CD4-positive, alpha-beta T cell treated with Interleukin-12 subunit alpha and Interleukin-12 subunit beta, for 1 hour (primary cell): Measurements from ENCODE around the gene ACOT7.
"Not testable (repeated sequence)": the region's sequence is repeated elsewhere in the genome, so short reads cannot be mapped to it uniquely, and the experiment has no call there.

ENCODE experiments used
- DNase-seq: peaks from one replicate; pipeline ENCODE4 v3.0.0-alpha.2; 2020

ACOT7 gene

DNA sequence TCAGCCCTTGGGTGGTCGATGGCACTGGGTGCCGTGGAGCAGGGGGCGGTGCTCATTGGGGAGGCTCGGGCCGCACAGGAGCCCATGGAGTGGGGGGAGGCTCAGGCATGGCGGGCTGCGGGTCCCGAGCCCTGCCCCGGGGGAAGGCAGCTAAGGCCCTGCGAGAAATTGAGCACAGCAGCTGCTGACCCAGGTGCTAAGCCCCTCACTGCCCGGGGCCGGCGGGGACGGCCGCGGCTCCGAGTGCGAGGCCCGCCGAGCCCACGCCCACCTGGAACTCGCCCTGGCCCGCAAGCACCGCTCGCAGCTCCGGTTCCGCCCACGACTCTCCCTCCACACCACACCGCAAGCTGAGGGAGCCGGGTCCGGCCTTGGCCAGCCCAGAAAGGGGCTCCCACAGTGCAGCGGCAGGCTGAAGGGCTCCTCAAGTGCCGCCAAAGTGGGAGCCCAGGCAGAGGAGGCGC is 2.2 kb upstream of the ACOT7 start:
- DNase-seq = not testable (repeated sequence)

DNA sequence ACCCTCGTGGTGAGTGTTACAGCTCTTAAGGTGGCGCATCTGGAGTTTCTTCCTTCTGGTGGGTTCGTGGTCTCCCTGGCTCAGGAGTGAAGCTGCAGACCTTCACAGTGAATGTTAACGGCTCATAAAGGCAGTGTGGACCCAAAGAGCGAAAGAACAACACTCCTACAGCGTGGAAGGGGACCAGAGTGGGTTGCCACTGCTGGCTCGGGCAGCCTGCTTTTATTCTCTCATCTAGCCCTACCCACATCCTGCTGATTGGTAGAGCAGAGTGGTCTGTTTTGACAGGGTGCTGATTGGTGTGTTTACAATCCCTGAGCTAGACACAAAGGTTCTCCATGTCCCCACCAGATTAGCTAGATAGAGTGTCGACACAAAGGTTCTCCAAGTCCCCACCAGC is 1.6 kb upstream of the ACOT7 start:
- DNase-seq = not testable (repeated sequence)

GRCh38 chr1:6392809-6393399 is 663 bp downstream of the ACOT7 start:
- no peak for DNase-seq

- DNase-seq = peak; percentile 5
Measured at GRCh38 chr1:6391951-6392808, 1.4 kb downstream of the ACOT7 start.

DNA sequence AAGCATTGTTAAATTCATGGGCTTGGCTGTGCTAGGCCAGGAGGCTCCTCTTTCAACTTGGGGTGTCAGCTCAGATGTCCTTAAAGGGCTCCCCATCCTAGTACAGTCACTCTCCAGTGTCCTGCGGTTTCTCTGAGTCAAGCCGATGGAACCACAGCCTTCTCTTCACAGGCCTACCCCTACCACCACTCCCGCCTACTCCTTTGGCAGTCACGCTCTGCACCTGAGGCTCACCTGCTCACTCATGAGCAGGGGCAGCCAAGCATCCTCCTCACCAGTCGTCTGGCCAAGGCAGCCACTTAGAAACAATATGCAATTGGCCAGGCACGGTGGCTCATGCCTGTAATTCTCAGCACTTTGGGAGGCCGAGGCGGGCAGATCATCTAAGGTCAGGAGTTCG is 3.6 kb downstream of the ACOT7 start:
- no peak for DNase-seq

DNA sequence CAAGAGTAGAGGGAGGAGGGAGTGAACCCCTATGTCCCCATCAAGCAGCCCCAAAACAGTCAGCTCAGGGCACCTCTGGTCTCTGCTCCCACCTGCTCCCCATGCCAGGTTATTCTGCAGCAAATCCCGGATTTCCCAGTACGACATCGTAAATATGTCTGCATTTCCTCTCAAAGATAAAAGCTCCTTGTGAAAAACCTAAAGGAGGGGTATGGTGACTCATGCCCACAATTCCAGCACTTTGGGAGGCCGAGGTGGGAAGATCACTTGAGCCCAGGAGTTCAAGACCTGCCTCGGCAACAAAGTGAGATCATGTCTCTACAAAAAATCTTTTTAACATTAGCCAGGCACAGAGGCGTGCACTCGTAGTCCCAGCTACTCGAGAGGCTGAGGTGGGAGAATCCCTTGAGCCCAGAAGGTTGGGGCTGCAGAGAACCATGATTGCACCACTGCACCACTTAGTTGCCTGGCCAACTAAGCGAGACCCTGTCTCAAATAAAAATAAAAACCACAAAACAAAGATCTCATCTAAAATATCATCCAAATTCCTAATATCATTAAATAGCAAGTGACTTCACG is 7.1 kb downstream of the ACOT7 start:
- no peak for DNase-seq

GRCh38 chr1:6385488-6386191 is 7.9 kb downstream of the ACOT7 start:
- no peak for DNase-seq

GRCh38 chr1:6384962-6385361 is 8.6 kb downstream of the ACOT7 start:
- DNase-seq = no peak

DNA sequence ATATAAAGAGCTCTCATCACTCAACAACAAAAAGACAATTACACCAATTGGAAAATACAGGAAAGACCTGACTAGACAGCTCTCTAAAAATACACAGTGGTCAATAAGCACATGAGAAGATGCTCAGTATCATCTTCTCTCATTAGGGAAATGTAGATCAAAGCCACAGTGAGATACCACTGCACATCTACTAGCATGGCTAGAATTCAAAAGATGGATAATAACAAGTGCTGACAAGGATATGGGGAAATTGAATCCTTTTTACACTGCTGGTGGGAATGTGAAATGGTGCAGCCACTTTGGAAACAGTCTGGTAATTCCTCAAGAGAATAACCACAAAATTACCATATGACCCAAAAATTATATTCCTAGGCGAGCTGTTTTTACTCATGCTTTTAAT is 9.4 kb downstream of the ACOT7 start:
- no peak for DNase-seq

DNA sequence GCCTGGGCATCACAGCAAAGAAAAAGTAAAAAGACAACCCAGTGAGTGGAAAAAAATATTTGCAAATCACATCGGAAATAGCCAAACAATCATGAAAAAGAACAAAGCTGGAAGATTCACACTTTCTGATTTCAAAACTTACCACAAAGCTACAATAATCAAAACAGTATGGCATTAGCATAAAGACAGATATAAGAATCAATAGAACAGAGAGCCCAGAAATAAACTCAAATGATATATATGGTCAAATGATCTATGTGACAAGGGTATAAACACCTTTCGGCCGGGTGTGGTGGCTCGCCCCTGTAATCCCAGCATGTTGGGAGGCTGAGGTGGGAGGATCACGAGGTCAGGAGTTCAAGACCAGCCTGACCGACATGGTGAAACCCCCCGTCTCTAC is 13.5 kb downstream of the ACOT7 start:
- DNase-seq = no peak

DNA sequence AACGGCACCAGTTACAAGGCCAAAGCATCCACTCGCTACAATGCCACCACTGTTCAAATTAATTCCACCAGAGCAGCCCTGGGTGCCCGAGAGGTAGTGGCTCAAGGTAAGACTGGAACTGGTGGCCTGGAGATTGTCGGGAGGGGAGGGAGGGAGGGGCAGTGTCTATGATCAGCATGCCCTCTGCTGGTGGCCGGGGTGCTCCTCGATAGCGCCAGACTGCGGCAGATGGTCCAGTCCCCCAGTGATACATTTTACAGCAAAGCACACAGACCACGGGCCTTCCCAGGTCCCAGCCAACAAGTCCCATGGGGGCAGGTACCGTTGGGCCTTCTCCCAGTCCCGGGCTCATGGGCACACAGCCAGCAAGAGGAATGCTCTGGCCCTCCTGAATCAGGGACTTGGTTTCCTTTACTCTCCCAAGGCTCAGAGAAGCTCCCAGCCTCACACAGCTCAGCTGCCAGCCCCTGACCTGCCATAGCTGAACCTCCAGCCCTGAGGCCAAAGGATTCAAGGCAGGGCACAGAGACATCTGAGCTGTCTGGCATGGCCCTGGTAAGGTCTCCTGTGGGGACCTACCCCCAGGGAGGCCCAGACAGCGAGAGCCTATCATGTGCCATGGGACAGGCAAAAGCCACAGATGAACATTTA is 15.3 kb downstream of the ACOT7 start:
- no peak for DNase-seq

DNA sequence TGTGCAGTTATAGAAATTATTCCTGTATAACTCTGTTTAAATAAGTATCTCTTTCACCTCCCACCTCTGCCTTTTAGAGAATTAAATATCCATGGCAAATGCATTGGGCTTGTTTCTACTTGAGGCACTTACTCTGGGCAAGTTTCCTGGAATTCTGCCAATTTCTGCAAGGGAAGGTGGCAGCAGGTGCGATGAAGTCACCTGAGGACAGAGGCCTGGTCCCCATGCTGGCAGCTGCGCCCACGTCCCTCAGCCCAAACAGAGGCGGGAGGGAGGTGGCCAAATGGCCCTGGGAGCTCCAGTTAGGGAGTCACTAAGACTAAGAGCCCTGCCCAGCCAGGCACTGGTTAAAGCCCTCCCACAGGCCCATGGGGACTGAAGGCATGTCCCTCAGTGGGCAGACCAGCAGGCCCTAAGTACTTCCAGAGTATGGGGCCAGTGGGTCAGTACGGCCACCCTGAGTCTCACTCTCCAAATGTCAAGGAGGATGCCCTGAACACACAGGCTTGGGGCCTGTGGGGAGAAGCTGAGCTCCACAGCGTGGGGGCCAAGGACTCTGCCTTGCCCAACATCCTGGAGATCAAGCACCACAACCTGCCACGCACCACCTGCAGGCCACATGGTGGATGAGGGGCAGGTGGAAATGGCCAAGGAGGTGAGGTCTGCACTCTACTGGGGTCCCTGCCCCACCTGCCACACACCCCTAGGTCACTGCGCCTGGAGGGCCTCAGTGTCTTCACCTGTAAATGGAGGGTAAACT is 19.4 kb downstream of the ACOT7 start:
- DNase-seq = no peak

DNA sequence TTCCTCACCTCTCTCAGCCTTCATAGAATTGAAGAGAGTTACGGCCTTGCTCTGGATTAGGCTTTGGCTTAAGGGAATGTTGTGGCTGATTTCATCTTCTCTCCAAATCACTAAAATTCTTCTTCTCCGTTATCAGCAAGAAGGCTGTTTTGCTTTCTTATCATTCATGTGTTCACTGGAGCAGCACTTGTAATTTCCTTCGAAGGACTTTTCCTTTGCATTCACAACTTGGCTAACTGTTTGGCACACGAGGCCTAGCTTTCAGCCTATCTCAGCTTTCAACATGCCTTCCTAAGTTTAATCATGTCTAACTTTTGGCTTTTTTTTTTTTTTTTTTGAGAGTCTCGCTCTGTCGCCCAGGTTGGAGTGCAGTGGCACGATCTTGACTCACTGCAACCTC is 21.3 kb downstream of the ACOT7 start:
- DNase-seq = not testable (repeated sequence)

GRCh38 chr1:6370006-6370405 is 23.6 kb downstream of the ACOT7 start:
- no peak for DNase-seq

- no peak for DNase-seq
Measured at GRCh38 chr1:6367381-6368012, 26.1 kb downstream of the ACOT7 start.

- peak; percentile 58 for DNase-seq
Measured at GRCh38 chr1:6365047-6365446, 28.5 kb downstream of the ACOT7 start.

DNA sequence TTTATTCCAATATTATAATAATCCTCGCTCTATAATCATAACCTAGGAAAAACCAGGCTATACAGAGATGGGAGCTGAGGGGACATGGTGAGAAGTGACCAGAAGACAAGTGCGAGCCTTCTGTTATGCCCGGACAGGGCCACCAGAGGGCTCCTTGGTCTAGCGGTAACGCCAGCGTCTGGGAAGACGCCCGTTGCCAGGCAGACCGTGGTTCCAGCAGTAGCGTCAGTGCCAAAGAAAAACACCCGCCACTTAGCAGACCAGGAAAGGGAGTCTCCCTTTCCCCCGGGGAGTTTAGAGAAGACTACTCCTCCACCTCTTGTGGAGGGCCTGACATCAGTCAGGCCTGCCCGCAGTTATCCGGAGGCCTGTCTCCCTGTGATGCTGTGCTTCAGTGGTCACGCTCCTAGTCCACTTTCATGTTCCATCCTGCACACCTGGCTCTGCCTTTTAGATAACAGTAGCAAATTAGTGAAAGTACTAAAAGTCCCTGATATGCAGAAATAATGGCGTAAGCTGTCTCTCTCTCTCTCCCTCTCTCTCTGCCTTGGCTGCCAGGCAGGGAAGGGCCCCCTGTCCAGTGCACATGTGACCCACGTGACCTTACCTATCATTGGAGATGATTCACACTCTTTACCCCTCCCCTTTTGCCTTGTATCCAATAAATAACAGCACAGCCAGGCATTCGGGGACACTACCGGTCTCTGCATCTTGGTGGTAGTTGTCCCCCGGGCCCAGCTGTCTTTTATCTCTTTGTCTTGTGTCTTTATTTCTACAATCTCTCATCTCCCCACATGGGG is 30.3 kb downstream of the ACOT7 start:
- DNase-seq = peak; percentile 36

DNA sequence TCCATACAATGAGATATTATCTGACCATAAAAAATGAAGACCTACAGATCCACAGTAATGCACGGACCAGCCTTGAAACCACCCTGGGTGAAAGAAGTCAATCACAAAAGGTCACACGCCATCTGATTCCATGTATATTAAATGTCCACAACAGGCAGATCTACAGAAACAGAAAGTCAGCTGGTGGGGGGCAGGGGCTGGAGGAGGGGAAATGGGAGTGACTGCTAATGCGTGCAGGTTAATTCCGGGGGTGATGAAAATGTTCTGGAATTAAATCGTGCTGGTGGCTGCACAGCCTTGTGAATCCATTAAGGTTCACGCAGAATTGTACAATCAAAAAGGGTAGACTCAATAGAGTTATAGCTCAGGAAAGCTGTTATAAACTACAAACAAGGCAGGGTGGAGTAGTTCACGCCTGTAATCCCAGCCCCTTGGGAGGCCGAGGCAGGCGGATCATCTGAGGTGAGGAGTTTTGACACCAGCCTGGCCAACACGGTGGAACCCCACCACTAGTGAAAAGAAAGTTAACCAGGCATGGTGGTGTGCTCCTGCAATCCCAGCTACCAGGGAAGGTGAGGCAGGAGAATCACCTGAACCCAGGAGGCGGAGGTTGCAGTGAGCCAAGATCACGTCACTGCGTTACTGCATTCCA is 32.3 kb downstream of the ACOT7 start:
- DNase-seq = no peak

DNA sequence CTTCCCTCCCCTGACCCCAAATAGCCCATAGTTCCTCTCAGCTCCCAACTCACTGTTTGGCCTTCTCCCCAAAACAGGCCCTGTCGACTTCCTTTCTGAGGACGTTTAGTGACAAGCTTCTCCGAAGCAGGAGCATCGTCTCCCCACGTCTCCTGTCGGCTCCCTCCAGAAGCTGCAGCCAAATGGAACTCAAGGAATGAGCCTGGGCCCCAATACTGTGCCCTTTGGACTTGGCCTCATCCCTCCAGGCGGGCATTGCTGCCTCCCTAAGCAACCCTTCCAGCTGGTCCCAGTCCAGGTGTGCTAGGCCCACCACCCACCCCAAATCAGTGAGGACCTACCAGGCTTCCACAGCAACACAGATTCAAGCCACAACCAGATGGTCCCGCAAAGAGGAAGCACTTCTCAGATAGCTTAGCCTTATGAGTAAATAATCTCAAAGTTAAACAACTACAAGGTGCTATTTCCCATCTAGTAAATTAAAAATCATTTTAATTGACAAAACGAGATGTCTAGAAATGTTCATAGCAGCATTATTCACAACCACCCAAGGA is 33.0 kb downstream of the ACOT7 start:
- DNase-seq = no peak

DNA sequence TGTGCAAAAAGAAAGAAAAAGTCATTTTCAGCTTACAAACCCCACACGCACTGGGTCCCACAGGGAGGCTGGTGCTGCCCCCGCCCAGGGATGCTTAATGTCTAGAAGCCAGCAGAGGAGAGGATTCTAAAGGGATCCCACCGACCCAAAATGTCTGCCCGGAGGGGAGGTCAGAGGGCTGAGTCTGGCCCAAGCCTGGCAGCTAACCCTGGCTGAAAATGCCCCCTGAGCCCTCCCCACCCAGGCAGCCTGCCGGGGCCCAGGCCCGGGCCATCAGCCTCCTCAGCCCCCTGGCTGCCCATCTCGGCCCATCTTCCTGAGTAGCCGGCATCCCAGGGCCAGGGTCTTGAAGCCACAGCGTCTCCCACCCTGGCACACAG is 33.5 kb downstream of the ACOT7 start:
- no peak for DNase-seq
